OCI-LY1 (cell line): ENCODE data around the gene RDH11.

Source experiments
- H2AFZ ChIP-seq: fragments of 200-600 bp; sonication (generic), shearing (Covaris generic); 2 replicates; pipeline ENCODE4 v1.6.0; 2014; ENCODE audit warnings: antibody characterized with exemption, mild to moderate bottlenecking, low read length
- H3F3A ChIP-seq: fragments of 200-600 bp; sonication (generic), shearing (Covaris generic); 2 replicates; pipeline ENCODE4 v1.6.0; 2014; ENCODE audit warnings: mild to moderate bottlenecking, antibody characterized with exemption, low read length, moderate library complexity; ENCODE audit not compliant: insufficient read depth
- H3K27ac ChIP-seq: fragments of 200-600 bp; sonication (generic); 2 replicates; pipeline ENCODE4 v1.5.1; 2014; ENCODE audit warnings: low read length, mixed run types, mild to moderate bottlenecking, low read depth; ENCODE audit not compliant: poor library complexity, severe bottlenecking
- H3K27me3 ChIP-seq: fragments of 200-600 bp; sonication (generic); 2 replicates; pipeline ENCODE4 v1.6.0; 2014; ENCODE audit warnings: antibody characterized with exemption, mild to moderate bottlenecking, low read length, moderate library complexity; ENCODE audit not compliant: insufficient read depth
- H3K36me3 ChIP-seq: fragments of 200-600 bp; sonication (generic); 2 replicates; pipeline ENCODE4 v1.6.1; 2014; ENCODE audit warnings: mild to moderate bottlenecking, antibody characterized with exemption, low read length, moderate library complexity, mixed read lengths; ENCODE audit not compliant: insufficient read depth
- H3K4me1 ChIP-seq: fragments of 200-600 bp; sonication (generic); 2 replicates; pipeline ENCODE4 v1.5.1; 2014; ENCODE audit warnings: mild to moderate bottlenecking, low read length, moderate library complexity; ENCODE audit not compliant: insufficient read depth, severe bottlenecking
- H3K4me2 ChIP-seq: fragments of 200-600 bp; sonication (generic), shearing (Covaris generic); 2 replicates; pipeline ENCODE4 v1.6.1; 2014; ENCODE audit warnings: low read length
- H3K4me3 ChIP-seq: fragments of 200-600 bp; sonication (generic); 2 replicates; pipeline ENCODE4 v1.5.1; 2014; ENCODE audit warnings: low read length, low read depth, mild to moderate bottlenecking, mixed read lengths; ENCODE audit not compliant: poor library complexity, severe bottlenecking
- H3K79me2 ChIP-seq: fragments of 200-600 bp; shearing (Covaris generic); 2 replicates; pipeline ENCODE4 v1.6.1; 2016; ENCODE audit warnings: mixed run types, low read length, mixed read lengths; ENCODE audit not compliant: insufficient read depth
- H3K9ac ChIP-seq: fragments of 200-600 bp; sonication (generic), shearing (Covaris generic); 2 replicates; pipeline ENCODE4 v1.6.1; 2014; ENCODE audit warnings: mild to moderate bottlenecking, low read length, mixed read lengths
- H3K9me2 ChIP-seq: fragments of 200-600 bp; sonication (generic), shearing (Covaris generic); 2 replicates; pipeline ENCODE4 v1.6.1; 2014; ENCODE audit warnings: low read depth, mild to moderate bottlenecking, low read length, mixed read lengths
- H3K9me3 ChIP-seq: fragments of 200-600 bp; shearing (Covaris generic); 2 replicates; pipeline ENCODE4 v1.6.1; 2014; ENCODE audit warnings: low read length, mixed read lengths
- H4K20me1 ChIP-seq: fragments of 200-600 bp; sonication (generic), shearing (Covaris generic); 2 replicates; pipeline ENCODE4 v1.6.0; 2016; ENCODE audit warnings: mild to moderate bottlenecking, low read length; ENCODE audit not compliant: insufficient read depth
- CTCF ChIP-seq: fragments of 200-600 bp; sonication (generic), shearing (Covaris generic); IDR thresholded peaks from 2 replicates; pipeline ENCODE4 v1.5.1; 2017; ENCODE audit warnings: mild to moderate bottlenecking, antibody characterized with exemption, low read length, moderate library complexity, mixed read lengths
- EZH2 ChIP-seq: fragments of 200-600 bp; sonication (generic), shearing (Covaris generic); IDR thresholded peaks from 2 replicates; pipeline ENCODE4 v1.8.0; 2017; ENCODE audit warnings: borderline replicate concordance, mixed run types, mild to moderate bottlenecking, antibody characterized with exemption, low read length, moderate library complexity, mixed read lengths

RDH11 gene

GRCh38 chr14:67733616-67734015 lies 38.1 kb upstream of the RDH11 start:
- Histone ChIP-seq H3K79me2 (no peaks in the 10 kb centered on the region), H3K9me3 (no peaks in the 10 kb centered on the region), H3K36me3 (no peaks in the 10 kb centered on the region), H4K20me1 (no peaks in the 10 kb centered on the region), H3K27me3 (no peaks in the 10 kb centered on the region; the same call in 1 of the 2 replicates), H2AFZ (no peak overlapping the region), H3F3A (no peaks in the 10 kb centered on the region), H3K9ac (no peak overlapping the region), H3K9me2 (no peaks in the 10 kb centered on the region), H3K27ac (no peak overlapping the region), H3K4me1 (no peaks in the 10 kb centered on the region), H3K4me3 (no peak overlapping the region), H3K4me2 (no peak overlapping the region)
- TF ChIP-seq EZH2 = no peak
- no peak for TF ChIP-seq CTCF

DNA sequence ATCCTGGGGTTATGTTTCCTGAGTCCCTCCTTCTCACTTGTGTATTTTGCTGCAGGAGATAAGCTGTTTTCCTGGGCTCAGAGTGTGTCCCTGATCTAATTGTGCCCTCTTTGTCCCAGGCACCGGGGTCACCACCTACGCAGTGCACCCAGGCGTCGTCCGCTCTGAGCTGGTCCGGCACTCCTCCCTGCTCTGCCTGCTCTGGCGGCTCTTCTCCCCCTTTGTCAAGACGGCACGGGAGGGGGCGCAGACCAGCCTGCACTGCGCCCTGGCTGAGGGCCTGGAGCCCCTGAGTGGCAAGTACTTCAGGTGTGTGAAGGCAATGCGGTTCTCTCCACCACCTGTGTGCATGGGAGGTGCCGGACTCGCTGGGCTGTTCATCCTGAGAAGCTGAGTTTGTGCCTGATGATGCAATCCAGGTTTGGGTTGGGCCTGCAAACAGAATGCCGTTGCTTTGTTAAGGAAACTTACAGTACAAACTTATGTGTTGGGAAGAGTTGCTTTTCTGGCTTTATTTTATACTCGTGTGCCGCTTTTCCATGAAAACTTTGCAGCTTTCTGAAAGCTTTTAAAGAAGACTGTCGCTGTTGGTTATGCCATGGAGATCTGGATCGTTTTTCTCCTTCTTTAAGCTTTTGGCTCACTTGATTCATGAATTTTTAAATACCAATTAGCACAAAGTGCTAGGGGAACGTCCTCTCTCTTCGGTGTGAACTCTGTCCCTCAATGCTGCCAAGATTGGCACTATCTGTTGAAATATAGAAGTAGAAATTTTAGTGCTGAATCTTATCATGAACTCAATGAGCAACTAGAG lies 33.7 kb upstream of the RDH11 start:
- Histone ChIP-seq H3F3A (no peaks in the 10 kb centered on the region), H2AFZ (no peak overlapping the region), H3K9me2 (no peaks in the 10 kb centered on the region), H3K27ac (no peak overlapping the region), H3K36me3 (no peaks in the 10 kb centered on the region), H3K9me3 (no peaks in the 10 kb centered on the region), H4K20me1 (no peaks in the 10 kb centered on the region), H3K4me3 (no peak overlapping the region), H3K4me2 (no peak overlapping the region), H3K79me2 (no peaks in the 10 kb centered on the region), H3K9ac (no peak overlapping the region), H3K27me3 (peaks cover 5% of the 10 kb centered on the region; the same call in 1 of the 2 replicates), H3K4me1 (no peaks in the 10 kb centered on the region)
- TF ChIP-seq EZH2 (no peak), CTCF (no peak)

DNA sequence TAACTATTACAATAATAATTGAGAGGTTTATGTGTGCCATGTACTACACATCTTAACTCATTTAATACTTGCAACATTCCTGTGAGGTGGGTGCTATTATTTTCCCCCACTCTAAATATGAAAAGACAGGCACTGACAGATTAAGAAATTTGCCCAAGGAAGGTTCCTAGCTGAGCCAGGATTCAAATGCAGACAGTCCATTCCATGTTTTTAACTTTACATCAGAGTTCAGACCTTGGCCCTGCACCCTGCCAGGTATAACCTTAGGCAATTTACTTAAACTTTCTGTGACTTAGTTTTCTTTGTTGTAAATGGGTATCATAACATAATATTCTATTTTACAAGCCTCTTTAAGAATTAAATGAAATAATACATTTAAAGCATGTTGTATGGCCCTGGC lies 32.7 kb upstream of the RDH11 start:
- H3K36me3 ChIP-seq = no peaks in the 10 kb centered on the region
- no peaks in the 10 kb centered on the region for H3K9me3 ChIP-seq
- H3K4me1 ChIP-seq = no peaks in the 10 kb centered on the region
- peaks cover 12% of the 10 kb centered on the region; the same call in 1 of the 2 replicates for H3K27me3 ChIP-seq
- H3F3A ChIP-seq = no peaks in the 10 kb centered on the region
- H2AFZ ChIP-seq = no peak overlapping the region
- no peak for TF ChIP-seq CTCF
- H3K9ac ChIP-seq = no peak overlapping the region
- H3K4me2 ChIP-seq = no peak overlapping the region
- no peaks in the 10 kb centered on the region for H3K9me2 ChIP-seq
- H3K27ac ChIP-seq = no peak overlapping the region
- no peaks in the 10 kb centered on the region for H4K20me1 ChIP-seq
- H3K4me3 ChIP-seq = no peak overlapping the region
- no peaks in the 10 kb centered on the region for H3K79me2 ChIP-seq
